Testis (tissue), 3 donors: ENCODE data around the gene HDGFL3. TPM values are rescaled to one million over a fixed set of nuclear protein-coding genes. Genes with fewer than 3 reads are reported as not detected.

ENCODE experiments used
- DNase-seq: peaks from one replicate; pipeline ENCODE4 v3.0.0-alpha.2; 2019
- H3K27ac ChIP-seq, 2 donors: fragments of 200-600 bp; sonication (generic); one replicate each; pipeline ENCODE4 v1.5.1; 2019
- H3K27me3 ChIP-seq: fragments of 200-600 bp; sonication (generic); one replicate; pipeline ENCODE4 v1.5.1; 2019
- H3K36me3 ChIP-seq: fragments of 200-600 bp; sonication (generic); one replicate; pipeline ENCODE4 v1.5.1; 2017; ENCODE audit warnings: low read depth; ENCODE audit errors: missing control alignments
- H3K4me1 ChIP-seq: fragments of 200-600 bp; sonication (generic); one replicate; pipeline ENCODE4 v1.5.1; 2019
- H3K4me3 ChIP-seq, 2 donors: fragments of 200-600 bp; sonication (generic); one replicate each; pipeline ENCODE4 v1.5.1; 2017 to 2019
- H3K9me3 ChIP-seq: fragments of 200-600 bp; sonication (generic); one replicate; pipeline ENCODE4 v1.5.1; 2017
- POLR2A ChIP-seq: fragments of 450-650 bp; IDR thresholded peaks from one replicate; pipeline ENCODE4 v1.6.1; 2017; ENCODE audit warnings: antibody characterized with exemption, mild to moderate bottlenecking, moderate library complexity
- WGBS, 2 donors: methylation state at CpG; one replicate each; pipeline ENCODE4 v1.1.5; 2018; 5-methylcytosine and 5-hydroxymethylcytosine counted together
- intact Hi-C: fragments of 100-400 bp; cut with DNase I; formaldehyde crosslinking; loops from one replicate; pipeline ENCODE4 v1.15.1; 2023; ENCODE audit warnings: low total_unique reads
- polyA plus RNA-seq: library from polyadenylated mRNA; stranded (reverse); fragments of 350-450 nt; fragmentation: Illumina TruSeq; extraction: RNeasy Lipid Tissue Mini Kit (QIAGEN cat#74804); gene quantifications from one replicate; pipeline ENCODE4 v1.2.3, GENCODE V29; 2014; ENCODE audit warnings: low read depth, low replicate concordance; ENCODE audit not compliant: insufficient read depth
- total RNA-seq, 2 donors: library from RNA; depleted of rRNA; stranded (reverse); fragments of >200 nt; gene quantifications; one replicate each; pipeline ENCODE4 v1.2.3, GENCODE V29; 2016
- TF ChIP-seq, protein P1 (sequence below), 3 experiments: fragments of 450-650 bp in 2 of 3; fragments of 200-600 bp in 1 of 3; sonication (generic) in 1 of 3; IDR thresholded peaks; one replicate each; pipeline ENCODE4 v1.5.1; 2016 to 2019; ENCODE audit warnings: antibody characterized with exemption in 3 of 3, mild to moderate bottlenecking in 2 of 3, moderate library complexity in 1 of 3

Gene HDGFL3
- total and polyA plus RNA-seq, 3 donors from 2014 or later: 87.1 to 130 (median 94.6) TPM

DNA sequence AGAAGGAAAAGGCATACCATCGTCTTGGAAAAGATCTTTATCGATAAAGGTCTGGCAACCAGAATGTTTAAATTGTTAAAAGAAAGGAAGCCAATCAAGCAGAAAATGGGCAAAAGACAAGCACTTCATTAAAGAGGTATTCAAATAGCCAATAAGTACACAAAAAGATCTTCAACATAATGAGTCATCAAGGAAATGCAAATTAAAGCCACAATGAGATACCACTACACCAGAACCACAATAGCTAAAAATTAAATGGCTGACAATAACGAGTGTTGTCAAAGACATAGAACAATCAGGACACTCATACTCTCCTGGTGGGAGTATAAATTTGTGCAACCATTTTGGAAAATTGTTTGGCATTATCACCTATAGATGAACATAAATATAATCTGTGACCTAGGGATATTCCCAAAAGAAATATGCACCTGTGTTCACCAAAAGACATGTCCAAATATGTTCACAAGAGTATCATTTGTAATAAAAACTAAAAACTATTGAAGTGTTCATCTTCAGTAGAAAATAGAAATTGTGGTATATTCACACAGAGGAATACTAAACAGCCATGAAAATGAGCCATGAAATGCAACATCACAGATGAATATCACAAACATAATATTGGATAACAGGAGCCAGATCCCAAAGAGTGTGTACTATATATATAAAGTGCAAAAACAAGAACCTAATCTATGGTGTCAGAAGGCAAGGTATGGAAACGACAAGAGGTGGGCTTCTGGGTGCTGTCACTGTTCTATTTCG is 126.2 kb downstream of the HDGFL3 start:
- Histone ChIP-seq H3K4me3 (no peak overlapping the region), H3K27me3 (no peaks in the 10 kb centered on the region), H3K4me1 (no peaks in the 10 kb centered on the region), H3K36me3 (no peaks in the 10 kb centered on the region), H3K27ac (no peak overlapping the region), H3K9me3 (no peaks in the 10 kb centered on the region)
- DNase-seq: no peak
- TF ChIP-seq POLR2A: no peak
- TF ChIP-seq, protein P1, sequence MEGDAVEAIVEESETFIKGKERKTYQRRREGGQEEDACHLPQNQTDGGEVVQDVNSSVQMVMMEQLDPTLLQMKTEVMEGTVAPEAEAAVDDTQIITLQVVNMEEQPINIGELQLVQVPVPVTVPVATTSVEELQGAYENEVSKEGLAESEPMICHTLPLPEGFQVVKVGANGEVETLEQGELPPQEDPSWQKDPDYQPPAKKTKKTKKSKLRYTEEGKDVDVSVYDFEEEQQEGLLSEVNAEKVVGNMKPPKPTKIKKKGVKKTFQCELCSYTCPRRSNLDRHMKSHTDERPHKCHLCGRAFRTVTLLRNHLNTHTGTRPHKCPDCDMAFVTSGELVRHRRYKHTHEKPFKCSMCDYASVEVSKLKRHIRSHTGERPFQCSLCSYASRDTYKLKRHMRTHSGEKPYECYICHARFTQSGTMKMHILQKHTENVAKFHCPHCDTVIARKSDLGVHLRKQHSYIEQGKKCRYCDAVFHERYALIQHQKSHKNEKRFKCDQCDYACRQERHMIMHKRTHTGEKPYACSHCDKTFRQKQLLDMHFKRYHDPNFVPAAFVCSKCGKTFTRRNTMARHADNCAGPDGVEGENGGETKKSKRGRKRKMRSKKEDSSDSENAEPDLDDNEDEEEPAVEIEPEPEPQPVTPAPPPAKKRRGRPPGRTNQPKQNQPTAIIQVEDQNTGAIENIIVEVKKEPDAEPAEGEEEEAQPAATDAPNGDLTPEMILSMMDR (IDR thresholded peaks at IDR 0.05): no peak
- intact Hi-C loops: no loop called here
- 83% methylated on average over 5 of the region's 5 CpGs for WGBS, 2 donors

DNA sequence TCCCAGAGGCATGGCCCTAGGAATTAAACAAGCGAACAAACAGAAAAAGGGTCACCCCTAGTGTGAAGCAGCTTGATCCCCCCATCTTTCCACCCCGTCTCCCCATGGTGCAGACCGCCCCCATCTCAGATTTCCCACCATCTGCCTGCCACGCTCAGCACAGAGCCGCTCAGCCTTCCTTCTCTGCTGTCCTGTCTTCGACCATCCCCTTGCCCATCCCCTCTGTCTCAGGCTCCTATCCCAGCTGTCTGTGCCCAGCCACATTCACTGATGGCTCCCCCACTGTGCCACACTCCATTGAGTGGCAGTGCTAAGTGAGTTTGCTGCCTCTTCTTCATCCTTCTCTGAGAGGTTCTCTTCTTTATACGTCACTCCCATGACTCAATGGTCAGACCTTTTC is 128.9 kb downstream of the HDGFL3 start:
- 76 to 84% methylated on average over 7 of the region's 7 CpGs for WGBS, 2 donors
- H3K9me3 ChIP-seq: no peaks in the 10 kb centered on the region
- no peaks in the 10 kb centered on the region for H3K27me3 ChIP-seq
- H3K27ac ChIP-seq: no peak overlapping the region
- no peak for DNase-seq
- H3K4me1 ChIP-seq: no peaks in the 10 kb centered on the region
- H3K36me3 ChIP-seq: no peaks in the 10 kb centered on the region
- intact Hi-C loops: no loop called here
- TF ChIP-seq, protein P1 (IDR thresholded peaks at IDR 0.05): no peak
- TF ChIP-seq POLR2A: no peak
- H3K4me3 ChIP-seq: no peak overlapping the region

Other genes starting within 250 kb of the HDGFL3 start
- gene RAMAC, start 221.6 kb downstream of the HDGFL3 start, total RNA-seq: 10 to 100 TPM; 21.2 to 26.9 TPM
- 33.5 TPM for gene RAMAC, start 221.6 kb downstream of the HDGFL3 start, polyA plus RNA-seq
- gene C15orf40, start 196.2 kb downstream of the HDGFL3 start, total RNA-seq: 10 to 100 TPM; 22.8 to 24.7 TPM
- gene C15orf40, start 196.2 kb downstream of the HDGFL3 start, polyA plus RNA-seq: 55.2 TPM
- gene BTBD1, start 140.6 kb downstream of the HDGFL3 start, total RNA-seq: 100 to 1,000 TPM in 1 of 2 donors, 10 to 100 TPM in 1; 94.6 to 104 TPM
- gene BTBD1, start 140.6 kb downstream of the HDGFL3 start, polyA plus RNA-seq: 118 TPM
- gene TM6SF1, start 100.2 kb downstream of the HDGFL3 start, total RNA-seq: 1 to 10 TPM; 3.0 to 5.0 TPM
- gene TM6SF1, start 100.2 kb downstream of the HDGFL3 start, polyA plus RNA-seq: 9.7 TPM
- 10 to 100 TPM; 26.2 to 32.7 TPM for gene BNC1, start 76.8 kb upstream of the HDGFL3 start, total RNA-seq
- 75.4 TPM for gene BNC1, start 76.8 kb upstream of the HDGFL3 start, polyA plus RNA-seq
- 100 to 1,000 TPM in 1 of 2 donors, 10 to 100 TPM in 1; 36.3 to 135 TPM for gene SH3GL3, start 239.5 kb upstream of the HDGFL3 start, total RNA-seq
- 112 TPM for gene SH3GL3, start 239.5 kb upstream of the HDGFL3 start, polyA plus RNA-seq